Melanocyte of skin (primary cell): ENCODE data around the gene WFDC2. TPM values are rescaled to one million over a fixed set of nuclear protein-coding genes. Genes with fewer than 3 reads are reported as not detected.

ENCODE experiments used
- small RNA-seq, 2 donors: library from RNA; depleted of rRNA; stranded (forward); fragments of <200 nt; gene quantifications; one replicate each; pipeline ENCODE3, GENCODE V24; 2012
- total RNA-seq, 2 donors: library from RNA; depleted of rRNA; stranded (reverse); fragments of >200 nt; gene quantifications; 2 replicates each; pipeline ENCODE4 v1.2.3, GENCODE V29; 2012

Gene WFDC2
- not detected for total RNA-seq

GRCh38 chr20:45469336-45470261 lies at the start of gene WFDC2:
Gene WFDC2, plus strand, starts transcription at chr20:45469753. Its CDS starts 29 bp downstream, at chr20:45469782.

GRCh38 chr20:45515147-45515913 lies 45.8 kb downstream of the WFDC2 start, which contains the start of gene SPINT3:
Gene SPINT3, minus strand, starts transcription at chr20:45515622. Its CDS starts 14 bp downstream, at chr20:45515608.

Small RNAs within 50 kb of the gene (small RNA-seq; reads per million reads assigned to genes)
- gene MIR6812, result 0 to 0.17 reads per million in 2 donors

Other genes starting within 250 kb of the WFDC2 start
- gene SEMG2, start 248.4 kb upstream of the WFDC2 start, total RNA-seq, result not detected
- gene SLPI, start 215.2 kb upstream of the WFDC2 start, total RNA-seq, result not detected
- not detected for gene RBPJL, start 162.9 kb upstream of the WFDC2 start, total RNA-seq
- gene MATN4, start 161.5 kb upstream of the WFDC2 start, total RNA-seq, result not detected
- 1 to 10 TPM; 7.2 to 8.0 TPM for gene SDC4, start 121.3 kb upstream of the WFDC2 start, total RNA-seq
- gene SYS1, start 106.6 kb upstream of the WFDC2 start, total RNA-seq, result 10 to 100 TPM; 16.2 to 21.3 TPM
- gene TP53TG5, start 91.4 kb upstream of the WFDC2 start, total RNA-seq, result not detected
- 10 to 100 TPM in 1 of 2 donors, under 1 TPM in 1; 0.69 to 11.0 TPM for gene DBNDD2, start 61.5 kb upstream of the WFDC2 start, total RNA-seq
- 10 to 100 TPM; 39.9 to 46.3 TPM for gene PIGT, start 53.6 kb upstream of the WFDC2 start, total RNA-seq
- gene SPINT3, start 45.9 kb downstream of the WFDC2 start, total RNA-seq, result not detected
- gene WFDC6, start 69.7 kb downstream of the WFDC2 start, total RNA-seq, result not detected
- not detected for gene EPPIN, start 77.6 kb downstream of the WFDC2 start, total RNA-seq
- not detected for gene WFDC8, start 109.5 kb downstream of the WFDC2 start, total RNA-seq
- not detected for gene WFDC10A, start 160.0 kb downstream of the WFDC2 start, total RNA-seq
- gene WFDC9, start 161.5 kb downstream of the WFDC2 start, total RNA-seq, result not detected
- gene WFDC11, start 200.5 kb downstream of the WFDC2 start, total RNA-seq, result not detected
- gene WFDC13, start 232.3 kb downstream of the WFDC2 start, total RNA-seq, result not detected
- gene WFDC10B, start 235.3 kb downstream of the WFDC2 start, total RNA-seq, result not detected